Measurements from ENCODE around the gene SLC3A2.

Gene SLC3A2

GRCh38 chr11:62909107-62909894, 28.6 kb downstream of the SLC3A2 start:
- H3K27ac ChIP-seq (ENCODE audit: insufficient read depth in 1 of 2, low read depth in 1 of 2, low read length in 2 of 2, poor library complexity in 1 of 2, severe bottlenecking in 2 of 2) = no peak overlapping the region
- H3K36me3 ChIP-seq (ENCODE audit: control insufficient read depth in 4 of 4, insufficient read depth in 4 of 4, low read length in 3 of 4) = no peaks in the 10 kb centered on the region
- no peaks in the 10 kb centered on the region for H3K9me3 ChIP-seq (ENCODE audit: control extremely low read depth in 1 of 5, control insufficient read depth in 4 of 5, insufficient read depth in 2 of 5, low read depth in 1 of 5, low read length in 4 of 5)
- ChIA-PET POLR2A (no interaction called here), CTCF (interaction anchor here (0.6 to 10.7 kb wide), 11 partner anchors 9 to 746 kb away, joined by 3 to 200 read pairs (median 4); no protein-coding TSS in a partner anchor)
- DNase-seq = peak; percentile 48 to 72 (median 63)
- peaks cover 0 to 22% (median 0%) of the 10 kb centered on the region in 5 experiments for H3K27me3 ChIP-seq (replicated peaks in 2 of 5; ENCODE audit: control insufficient read depth in 4 of 5, insufficient read depth in 5 of 5, low read length in 4 of 5)
- H3K4me3 ChIP-seq (ENCODE audit: control insufficient read depth in 1 of 7, extremely low read depth in 1 of 7, insufficient read depth in 4 of 7, low read depth in 2 of 7, low read length in 6 of 7) = no peak overlapping the region
- 68% methylated on average over 18 of the region's 24 CpGs for WGBS (ENCODE audit: insufficient coverage)
- H3K4me1 ChIP-seq (ENCODE audit: control extremely low read depth in 1 of 4, control insufficient read depth in 4 of 4, insufficient read depth in 4 of 4, low read length in 3 of 4) = peaks cover 0 to 14% (median 8%) of the 10 kb centered on the region in 4 experiments

GRCh38 chr11:62910141-62910882, 29.6 kb downstream of the SLC3A2 start:
- Histone ChIP-seq H3K36me3 (ENCODE audit: control insufficient read depth in 4 of 4, insufficient read depth in 4 of 4, low read length in 3 of 4) (no peaks in the 10 kb centered on the region), H3K9me3 (ENCODE audit: control extremely low read depth in 1 of 5, control insufficient read depth in 4 of 5, insufficient read depth in 2 of 5, low read depth in 1 of 5, low read length in 4 of 5) (no peaks in the 10 kb centered on the region), H3K27ac (ENCODE audit: insufficient read depth in 1 of 2, low read depth in 1 of 2, low read length in 2 of 2, poor library complexity in 1 of 2, severe bottlenecking in 2 of 2) (no peak overlapping the region), H3K4me3 (ENCODE audit: control insufficient read depth in 1 of 7, extremely low read depth in 1 of 7, insufficient read depth in 4 of 7, low read depth in 2 of 7, low read length in 6 of 7) (no peak overlapping the region), H3K27me3 (replicated peaks in 2 of 5; ENCODE audit: control insufficient read depth in 4 of 5, insufficient read depth in 5 of 5, low read length in 4 of 5) (peaks cover 0 to 22% (median 0%) of the 10 kb centered on the region in 5 experiments), H3K4me1 (ENCODE audit: control extremely low read depth in 1 of 4, control insufficient read depth in 4 of 4, insufficient read depth in 4 of 4, low read length in 3 of 4) (peaks cover 0 to 14% (median 8%) of the 10 kb centered on the region in 4 experiments)
- DNase-seq = no peak
- CTCF ChIA-PET = interaction anchor here (0.8 to 10.7 kb wide), 8 partner anchors 14 to 303 kb away, joined by 3 to 200 read pairs (median 4); no protein-coding TSS in a partner anchor
- POLR2A ChIA-PET = interaction anchor here (0.6 kb wide), 1 partner anchor 112 kb away, joined by 3 read pairs; no protein-coding TSS in a partner anchor
- 97% methylated on average over 26 of the region's 27 CpGs for WGBS (ENCODE audit: insufficient coverage)

GRCh38 chr11:62911137-62912130, 30.7 kb downstream of the SLC3A2 start:
- CTCF ChIA-PET = interaction anchor here (0.8 to 10.7 kb wide), 4 partner anchors 13 to 110 kb away, joined by 3 to 200 read pairs (median 8); no protein-coding TSS in a partner anchor
- Histone ChIP-seq H3K4me3 (ENCODE audit: control insufficient read depth in 1 of 7, extremely low read depth in 1 of 7, insufficient read depth in 4 of 7, low read depth in 2 of 7, low read length in 6 of 7) (no peak overlapping the region), H3K27ac (ENCODE audit: insufficient read depth in 1 of 2, low read depth in 1 of 2, low read length in 2 of 2, poor library complexity in 1 of 2, severe bottlenecking in 2 of 2) (no peak overlapping the region), H3K4me1 (ENCODE audit: control extremely low read depth in 1 of 4, control insufficient read depth in 4 of 4, insufficient read depth in 4 of 4, low read length in 3 of 4) (peaks cover 0 to 14% (median 5%) of the 10 kb centered on the region in 4 experiments), H3K9me3 (ENCODE audit: control extremely low read depth in 1 of 5, control insufficient read depth in 4 of 5, insufficient read depth in 2 of 5, low read depth in 1 of 5, low read length in 4 of 5) (no peaks in the 10 kb centered on the region), H3K27me3 (replicated peaks in 2 of 5; ENCODE audit: control insufficient read depth in 4 of 5, insufficient read depth in 5 of 5, low read length in 4 of 5) (peaks cover 0 to 17% (median 0%) of the 10 kb centered on the region in 5 experiments), H3K36me3 (ENCODE audit: control insufficient read depth in 4 of 4, insufficient read depth in 4 of 4, low read length in 3 of 4) (no peaks in the 10 kb centered on the region)
- DNase-seq = peak in 2 of 3 donors; percentile 53 to 66
- WGBS (ENCODE audit: insufficient coverage) = 62% methylated on average over 7 of the region's 14 CpGs
- POLR2A ChIA-PET = no interaction called here

- DNase-seq = no peak
- CTCF ChIA-PET = no interaction called here
- WGBS (ENCODE audit: insufficient coverage) = 100% methylated on average over 1 of the region's 3 CpGs
Observed at GRCh38 chr11:62912268-62912667, 31.6 kb downstream of the SLC3A2 start.

GRCh38 chr11:62914416-62914815, 33.7 kb downstream of the SLC3A2 start:
- H3K9me3 ChIP-seq (ENCODE audit: control extremely low read depth in 1 of 5, control insufficient read depth in 4 of 5, insufficient read depth in 2 of 5, low read depth in 1 of 5, low read length in 4 of 5) = no peaks in the 10 kb centered on the region
- CTCF ChIA-PET = interaction anchor here (0.9 to 6.5 kb wide), 4 partner anchors 8 to 109 kb away, joined by 3 to 29 read pairs (median 3); no protein-coding TSS in a partner anchor
- peaks cover 0 to 9% (median 0%) of the 10 kb centered on the region in 5 experiments for H3K27me3 ChIP-seq (replicated peaks in 2 of 5; ENCODE audit: control insufficient read depth in 4 of 5, insufficient read depth in 5 of 5, low read length in 4 of 5)
- no peaks in the 10 kb centered on the region for H3K36me3 ChIP-seq (ENCODE audit: control insufficient read depth in 4 of 4, insufficient read depth in 4 of 4, low read length in 3 of 4)
- POLR2A ChIA-PET = no interaction called here
- H3K4me1 ChIP-seq (ENCODE audit: control extremely low read depth in 1 of 4, control insufficient read depth in 4 of 4, insufficient read depth in 4 of 4, low read length in 3 of 4) = peaks cover 0 to 12% (median 5%) of the 10 kb centered on the region in 4 experiments
- no peak overlapping the region for H3K27ac ChIP-seq (ENCODE audit: insufficient read depth in 1 of 2, low read depth in 1 of 2, low read length in 2 of 2, poor library complexity in 1 of 2, severe bottlenecking in 2 of 2)
- no peak for DNase-seq
- WGBS (ENCODE audit: insufficient coverage) = 100% methylated on average over 1 of the region's 1 CpG
- H3K4me3 ChIP-seq (ENCODE audit: control insufficient read depth in 1 of 7, extremely low read depth in 1 of 7, insufficient read depth in 4 of 7, low read depth in 2 of 7, low read length in 6 of 7) = no peak overlapping the region

More at GRCh38 chr11:62912268-62912667, 31.6 kb downstream of the SLC3A2 start:
- peaks cover 0 to 12% (median 0%) of the 10 kb centered on the region in 5 experiments for H3K27me3 ChIP-seq (replicated peaks in 2 of 5; ENCODE audit: control insufficient read depth in 4 of 5, insufficient read depth in 5 of 5, low read length in 4 of 5)
- peaks cover 0 to 14% (median 5%) of the 10 kb centered on the region in 4 experiments for H3K4me1 ChIP-seq (ENCODE audit: control extremely low read depth in 1 of 4, control insufficient read depth in 4 of 4, insufficient read depth in 4 of 4, low read length in 3 of 4)
- H3K36me3 ChIP-seq (ENCODE audit: control insufficient read depth in 4 of 4, insufficient read depth in 4 of 4, low read length in 3 of 4) = no peaks in the 10 kb centered on the region
- H3K4me3 ChIP-seq (ENCODE audit: control insufficient read depth in 1 of 7, extremely low read depth in 1 of 7, insufficient read depth in 4 of 7, low read depth in 2 of 7, low read length in 6 of 7) = no peak overlapping the region
- H3K9me3 ChIP-seq (ENCODE audit: control extremely low read depth in 1 of 5, control insufficient read depth in 4 of 5, insufficient read depth in 2 of 5, low read depth in 1 of 5, low read length in 4 of 5) = no peaks in the 10 kb centered on the region
- POLR2A ChIA-PET = no interaction called here
- H3K27ac ChIP-seq (ENCODE audit: insufficient read depth in 1 of 2, low read depth in 1 of 2, low read length in 2 of 2, poor library complexity in 1 of 2, severe bottlenecking in 2 of 2) = no peak overlapping the region

- Histone ChIP-seq H3K27me3 (replicated peaks in 2 of 5; ENCODE audit: control insufficient read depth in 4 of 5, insufficient read depth in 5 of 5, low read length in 4 of 5) (peaks cover 0 to 35% (median 8%) of the 10 kb centered on the region in 5 experiments), H3K4me1 (ENCODE audit: control extremely low read depth in 1 of 4, control insufficient read depth in 4 of 4, insufficient read depth in 4 of 4, low read length in 3 of 4) (no peaks in the 10 kb centered on the region)
- POLR2A ChIA-PET = no interaction called here
Observed at GRCh38 chr11:62917906-62918502, 37.3 kb downstream of the SLC3A2 start.

More at GRCh38 chr11:62917906-62918502, 37.3 kb downstream of the SLC3A2 start:
- no peak for DNase-seq
- Histone ChIP-seq H3K9me3 (ENCODE audit: control extremely low read depth in 1 of 5, control insufficient read depth in 4 of 5, insufficient read depth in 2 of 5, low read depth in 1 of 5, low read length in 4 of 5) (peaks cover 0 to 2% (median 0%) of the 10 kb centered on the region in 5 experiments), H3K36me3 (ENCODE audit: control insufficient read depth in 4 of 4, insufficient read depth in 4 of 4, low read length in 3 of 4) (no peaks in the 10 kb centered on the region), H3K27ac (ENCODE audit: insufficient read depth in 1 of 2, low read depth in 1 of 2, low read length in 2 of 2, poor library complexity in 1 of 2, severe bottlenecking in 2 of 2) (no peak overlapping the region), H3K4me3 (ENCODE audit: control insufficient read depth in 1 of 7, extremely low read depth in 1 of 7, insufficient read depth in 4 of 7, low read depth in 2 of 7, low read length in 6 of 7) (no peak overlapping the region)
- CTCF ChIA-PET = interaction anchor here (1.0 to 6.5 kb wide), 4 partner anchors 9 to 106 kb away, joined by 3 to 29 read pairs (median 4); no protein-coding TSS in a partner anchor
- 96% methylated on average over 11 of the region's 11 CpGs for WGBS (ENCODE audit: insufficient coverage)

All from common myeloid progenitor, CD34-positive (primary cell).